Endothelial cell (in vitro differentiated cells): ENCODE measurements around the gene PSMC3IP. TPM values are rescaled to one million over a fixed set of nuclear protein-coding genes. Genes with fewer than 3 reads are reported as not detected.
"Not testable (repeated sequence)": the region's sequence is repeated elsewhere in the genome, so short reads cannot be mapped to it uniquely, and the experiment has no call there.

Source experiments
- DNase-seq: peaks from one replicate; pipeline ENCODE4 v3.0.0; 2021; ENCODE audit warnings: low spot score
- H3K27ac Mint-ChIP-seq: one replicate; pipeline ENCODE4 v1.8.0; 2021; ENCODE audit warnings: mixed read lengths, inconsistent platforms; ENCODE audit not compliant: unreplicated experiment
- H3K27me3 Mint-ChIP-seq: one replicate; pipeline ENCODE4 v1.8.0; 2021; ENCODE audit warnings: mild to moderate bottlenecking, moderate library complexity, mixed read lengths, inconsistent platforms; ENCODE audit not compliant: unreplicated experiment
- H3K36me3 Mint-ChIP-seq: one replicate; pipeline ENCODE4 v1.8.0; 2021; ENCODE audit warnings: mild to moderate bottlenecking, low read depth, mixed read lengths, inconsistent platforms; ENCODE audit not compliant: unreplicated experiment
- H3K4me1 Mint-ChIP-seq: one replicate; pipeline ENCODE4 v1.8.0; 2021; ENCODE audit warnings: mild to moderate bottlenecking, mixed read lengths, inconsistent platforms; ENCODE audit not compliant: unreplicated experiment
- H3K4me3 Mint-ChIP-seq: one replicate; pipeline ENCODE4 v1.8.0; 2021; ENCODE audit warnings: mild to moderate bottlenecking, mixed read lengths, inconsistent platforms; ENCODE audit not compliant: unreplicated experiment
- H3K9me3 Mint-ChIP-seq: one replicate; pipeline ENCODE4 v1.8.0; 2021; ENCODE audit warnings: mixed read lengths, inconsistent platforms; ENCODE audit not compliant: unreplicated experiment
- total RNA-seq: library from RNA; stranded (reverse); fragmentation: NEBNext Ultra II Directional; extraction: Animal tissue kit (Norgen Biotek cat#: 25700); gene quantifications from one replicate; pipeline ENCODE4 v1.2.1, GENCODE V29; 2021; ENCODE audit not compliant: unreplicated experiment
- TF ChIP-seq, protein P1 (sequence below): fragments of 200-600 bp; sonication (generic); IDR thresholded peaks from one replicate; pipeline ENCODE4 v1.5.0; 2021; ENCODE audit warnings: antibody characterized with exemption; ENCODE audit not compliant: unreplicated experiment

PSMC3IP gene
- total RNA-seq, 1 donor from 2014 or later: 8.0 TPM

DNA sequence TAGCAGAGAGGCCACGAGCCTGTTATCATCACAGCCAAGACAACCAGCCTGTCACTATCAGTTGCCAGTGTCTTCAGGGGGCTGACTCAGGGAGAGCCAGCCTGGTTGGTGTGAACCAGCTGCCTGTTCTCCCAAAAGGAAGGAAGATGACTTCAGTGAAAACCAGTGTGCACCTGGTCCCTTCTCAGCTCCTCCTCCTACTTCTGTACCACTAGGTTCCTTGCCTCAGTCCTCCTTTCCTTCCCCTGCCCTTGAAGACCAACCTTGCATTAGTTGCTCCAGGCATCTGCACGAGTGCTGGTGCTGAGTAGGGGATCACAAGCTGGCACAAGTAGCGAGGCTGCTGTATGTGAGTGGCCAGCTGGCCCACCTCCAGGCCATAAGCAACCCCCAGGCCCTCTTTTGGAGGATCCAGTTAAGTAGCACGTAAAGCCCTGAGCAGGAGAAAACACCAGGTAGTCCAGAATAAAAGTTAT is 40.5 kb upstream of the PSMC3IP start:
- DNase-seq: no peak
- no peaks in the 10 kb centered on the region for H3K4me1 Mint-ChIP-seq
- H3K27me3 Mint-ChIP-seq: peaks cover 1% of the 10 kb centered on the region
- H3K27ac Mint-ChIP-seq: no peak overlapping the region
- TF ChIP-seq, protein P1, sequence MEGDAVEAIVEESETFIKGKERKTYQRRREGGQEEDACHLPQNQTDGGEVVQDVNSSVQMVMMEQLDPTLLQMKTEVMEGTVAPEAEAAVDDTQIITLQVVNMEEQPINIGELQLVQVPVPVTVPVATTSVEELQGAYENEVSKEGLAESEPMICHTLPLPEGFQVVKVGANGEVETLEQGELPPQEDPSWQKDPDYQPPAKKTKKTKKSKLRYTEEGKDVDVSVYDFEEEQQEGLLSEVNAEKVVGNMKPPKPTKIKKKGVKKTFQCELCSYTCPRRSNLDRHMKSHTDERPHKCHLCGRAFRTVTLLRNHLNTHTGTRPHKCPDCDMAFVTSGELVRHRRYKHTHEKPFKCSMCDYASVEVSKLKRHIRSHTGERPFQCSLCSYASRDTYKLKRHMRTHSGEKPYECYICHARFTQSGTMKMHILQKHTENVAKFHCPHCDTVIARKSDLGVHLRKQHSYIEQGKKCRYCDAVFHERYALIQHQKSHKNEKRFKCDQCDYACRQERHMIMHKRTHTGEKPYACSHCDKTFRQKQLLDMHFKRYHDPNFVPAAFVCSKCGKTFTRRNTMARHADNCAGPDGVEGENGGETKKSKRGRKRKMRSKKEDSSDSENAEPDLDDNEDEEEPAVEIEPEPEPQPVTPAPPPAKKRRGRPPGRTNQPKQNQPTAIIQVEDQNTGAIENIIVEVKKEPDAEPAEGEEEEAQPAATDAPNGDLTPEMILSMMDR: no peak
- H3K4me3 Mint-ChIP-seq: no peak overlapping the region
- H3K9me3 Mint-ChIP-seq: no peaks in the 10 kb centered on the region
- peaks cover 24% of the 10 kb centered on the region for H3K36me3 Mint-ChIP-seq

DNA sequence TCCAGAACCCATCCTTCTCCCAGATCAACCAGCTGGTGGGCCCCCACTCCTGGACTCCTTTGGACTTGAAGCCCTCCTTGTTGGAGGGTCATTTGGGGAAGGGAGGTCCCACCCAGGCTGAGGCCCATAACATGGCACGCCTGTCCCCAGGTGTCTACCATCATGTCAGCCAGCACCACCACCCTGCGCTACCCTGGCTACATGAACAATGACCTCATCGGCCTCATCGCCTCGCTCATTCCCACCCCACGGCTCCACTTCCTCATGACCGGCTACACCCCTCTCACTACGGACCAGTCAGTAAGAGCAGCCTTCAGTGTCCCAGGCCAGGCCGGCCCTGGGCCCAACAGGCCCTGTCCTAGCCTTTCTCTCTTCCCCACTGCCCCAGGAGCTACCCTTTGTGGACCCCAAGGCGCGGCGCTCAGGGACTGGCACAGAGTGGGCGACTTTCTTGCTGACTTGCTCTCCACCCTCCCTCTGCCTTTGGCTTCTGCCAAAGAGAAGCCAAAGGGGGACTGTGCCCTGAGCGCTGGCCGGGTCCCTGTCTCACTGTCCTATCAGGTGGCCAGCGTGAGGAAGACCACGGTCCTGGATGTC is 36.3 kb upstream of the PSMC3IP start:
- TF ChIP-seq, protein P1: no peak
- DNase-seq: no peak
- H3K27me3 Mint-ChIP-seq: no peaks in the 10 kb centered on the region
- peak overlapping the region; percentile 73 for H3K4me3 Mint-ChIP-seq
- H3K4me1 Mint-ChIP-seq: peaks cover 3% of the 10 kb centered on the region
- H3K36me3 Mint-ChIP-seq: peaks cover 25% of the 10 kb centered on the region
- H3K27ac Mint-ChIP-seq: peak overlapping the region; percentile 72
- H3K9me3 Mint-ChIP-seq: no peaks in the 10 kb centered on the region

DNA sequence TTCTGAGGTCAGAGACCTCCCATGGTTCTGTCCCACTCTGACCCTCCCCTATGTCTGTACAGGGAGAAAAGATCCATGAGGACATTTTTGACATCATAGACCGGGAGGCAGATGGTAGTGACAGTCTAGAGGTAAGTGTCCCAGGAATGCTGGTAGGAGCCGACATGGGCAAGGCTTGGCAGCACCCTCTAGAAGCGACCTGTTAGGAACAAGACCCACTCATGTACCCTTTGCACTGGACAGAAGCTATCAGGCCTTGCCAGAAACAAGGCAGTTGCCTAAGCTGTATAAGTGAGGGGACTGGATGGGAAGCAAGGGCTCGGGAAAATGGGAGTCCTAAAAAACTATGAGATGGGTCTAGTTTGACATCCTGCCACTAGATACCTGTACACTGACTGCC is 34.5 kb upstream of the PSMC3IP start:
- H3K4me1 Mint-ChIP-seq: peaks cover 9% of the 10 kb centered on the region
- TF ChIP-seq, protein P1: no peak
- H3K27ac Mint-ChIP-seq: no peak overlapping the region
- no peak for DNase-seq
- no peaks in the 10 kb centered on the region for H3K9me3 Mint-ChIP-seq
- no peaks in the 10 kb centered on the region for H3K27me3 Mint-ChIP-seq
- no peak overlapping the region for H3K4me3 Mint-ChIP-seq
- peaks cover 29% of the 10 kb centered on the region for H3K36me3 Mint-ChIP-seq

DNA sequence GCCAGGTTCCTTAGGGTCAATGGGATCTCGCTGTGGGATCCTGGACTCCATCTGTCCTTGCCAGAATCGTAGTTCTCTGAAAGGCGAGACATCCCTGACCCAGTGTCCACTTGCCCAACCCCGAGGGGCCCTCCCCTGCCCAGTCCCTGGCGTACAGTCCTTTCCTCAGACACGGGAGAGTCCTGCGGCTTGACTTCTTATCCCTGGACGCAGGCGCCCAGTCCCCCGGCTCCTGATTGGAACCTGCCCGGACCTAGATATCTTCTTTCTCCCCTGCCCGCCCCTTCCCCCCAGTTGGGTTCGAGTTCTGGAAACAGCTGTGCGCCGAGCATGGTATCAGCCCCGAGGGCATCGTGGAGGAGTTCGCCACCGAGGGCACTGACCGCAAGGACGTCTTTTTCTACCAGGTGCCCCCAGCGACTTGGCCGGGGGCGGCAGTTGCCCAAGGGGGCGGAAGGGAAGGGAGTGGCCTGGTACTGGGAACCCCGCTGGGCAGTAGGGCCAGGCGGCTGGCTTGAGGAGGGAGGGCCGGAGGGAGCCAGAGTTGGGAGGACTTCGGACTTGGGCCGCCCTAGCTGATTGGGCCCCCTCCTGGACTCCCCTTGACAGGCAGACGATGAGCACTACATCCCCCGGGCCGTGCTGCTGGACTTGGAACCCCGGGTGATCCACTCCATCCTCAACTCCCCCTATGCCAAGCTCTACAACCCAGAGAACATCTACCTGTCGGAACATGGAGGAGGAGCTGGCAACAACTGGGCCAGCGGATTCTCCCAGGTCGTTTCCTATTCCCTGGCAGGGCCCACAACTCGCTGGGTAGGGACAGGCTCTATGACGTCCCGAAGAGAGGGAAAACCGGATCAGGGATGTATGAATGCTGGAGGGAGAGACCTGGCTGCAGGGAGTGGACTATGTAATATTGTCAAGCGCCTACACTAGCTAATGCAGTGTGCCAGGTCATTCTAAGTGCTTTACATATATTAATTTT is 32.6 kb upstream of the PSMC3IP start:
- Mint-ChIP-seq H3K4me1 (peaks cover 17% of the 10 kb centered on the region), H3K4me3 (peak overlapping the region; percentile 100), H3K36me3 (peaks cover 21% of the 10 kb centered on the region)
- not testable (repeated sequence) for H3K9me3 Mint-ChIP-seq, H3K27ac Mint-ChIP-seq, H3K27me3 Mint-ChIP-seq
- peak; percentile 33 for DNase-seq

DNA sequence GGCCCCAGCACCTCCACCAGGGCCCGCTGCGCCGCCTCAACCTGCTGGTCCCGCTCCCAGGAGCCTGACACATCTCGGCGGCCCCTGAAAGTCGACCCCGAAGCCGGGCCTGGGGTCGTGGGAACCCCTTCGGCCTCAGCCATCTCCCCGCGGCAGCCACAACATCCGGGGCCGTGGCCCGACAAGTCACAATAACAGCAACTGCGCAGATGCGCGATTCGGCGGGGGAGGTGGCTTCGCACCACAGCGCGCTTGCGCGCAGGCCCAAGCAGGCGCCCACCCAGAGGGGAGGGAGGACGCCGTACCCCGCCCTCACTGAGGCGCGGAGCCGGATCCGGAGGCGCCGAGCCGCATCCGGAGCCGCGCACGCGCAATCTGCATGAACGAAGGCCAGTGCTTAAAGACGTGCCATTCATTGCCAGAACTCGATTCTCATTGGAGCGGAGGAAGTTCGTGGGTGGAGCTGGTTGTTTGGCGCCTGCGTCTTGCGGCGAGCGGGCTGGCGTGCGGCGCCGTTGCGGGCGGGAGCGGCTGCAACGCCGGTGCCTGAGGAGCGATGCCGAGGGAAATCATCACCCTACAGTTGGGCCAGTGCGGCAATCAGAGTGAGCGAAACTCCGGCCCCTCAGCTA is 31.8 kb upstream of the PSMC3IP start, which contains the start of the genes RETREG3 and TUBG1:
TSS of gene RETREG3 (minus strand) at position 193 of the 632 bp plus-strand sequence. CDS start at position 143, 50 bp downstream.
TSS of gene TUBG1 (plus strand) at position 502 of the 632 bp plus-strand sequence. CDS start at position 557, 55 bp downstream.
- peak within 1 kb of the TSS; percentile 100 for H3K4me3 Mint-ChIP-seq
- peak within 1 kb of the TSS; percentile 98 for H3K27ac Mint-ChIP-seq
- no peaks in the 10 kb centered on the region for H3K9me3 Mint-ChIP-seq
- TF ChIP-seq, protein P1: no peak
- H3K4me1 Mint-ChIP-seq: peaks cover 17% of the 10 kb centered on the region
- peaks cover 13% of the 10 kb centered on the region for H3K36me3 Mint-ChIP-seq
- peaks cover 3% of the 10 kb centered on the region for H3K27me3 Mint-ChIP-seq
- peak; percentile 99 for DNase-seq
